ENCODE measurements around the gene UPF2.

Gene UPF2

DNA sequence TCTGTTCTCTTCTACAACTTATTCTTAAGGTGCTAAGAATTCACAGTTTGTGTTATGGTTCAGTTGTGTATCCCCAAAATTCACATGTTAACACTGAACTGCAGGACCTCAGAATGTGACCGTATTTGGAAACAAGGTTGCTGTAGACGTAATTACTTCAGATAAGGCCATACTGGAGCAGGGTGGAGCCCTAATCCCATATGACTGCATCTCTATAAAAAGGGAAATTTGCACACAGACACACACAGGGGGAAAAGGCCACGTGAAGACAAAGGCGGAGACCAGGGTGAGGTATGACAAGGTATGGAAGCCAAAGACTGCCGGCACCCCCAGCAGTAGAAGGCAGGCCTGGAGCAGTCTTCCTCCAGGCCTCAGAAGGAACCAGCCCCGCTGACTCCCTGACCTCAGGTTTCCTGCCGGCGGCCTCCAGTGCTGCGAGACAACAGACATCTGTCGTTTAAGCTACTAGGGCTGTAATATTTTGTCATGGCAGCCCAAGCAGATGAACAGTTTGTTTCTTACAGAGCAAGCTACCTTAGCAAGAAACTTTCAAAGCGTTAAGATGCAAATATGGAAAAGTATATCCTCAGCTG lies 120.7 kb downstream of the UPF2 start:
- ATAC-seq (ENCODE audit: insufficient read depth, low read depth) (no peak), DNase-seq (no peak)
- Histone ChIP-seq H3K79me2 (ENCODE audit: insufficient read depth, low read length) (no peaks in the 10 kb centered on the region), H3K36me3 (ENCODE audit: insufficient read depth, low read length) (peaks cover 56% of the 10 kb centered on the region), H3K9me3 (ENCODE audit: insufficient read depth, low read length, severe bottlenecking) (no peaks in the 10 kb centered on the region), H3K27ac (ENCODE audit: low read length) (no peak overlapping the region), H3K4me2 (ENCODE audit: insufficient read depth, low read length) (no peak overlapping the region), H3K9ac (ENCODE audit: low read depth, low read length) (no peak overlapping the region), H3K27me3 (ENCODE audit: insufficient read depth, low read length, poor library complexity) (no peaks in the 10 kb centered on the region), H3K4me3 (ENCODE audit: low read depth in 1 of 2, low read length in 2 of 2) (no peak overlapping the region), H4K20me1 (ENCODE audit: insufficient read depth, low read length) (no peaks in the 10 kb centered on the region), H3K4me1 (ENCODE audit: insufficient read depth, low read length) (no peaks in the 10 kb centered on the region), H2AFZ (ENCODE audit: low read depth, low read length) (no peak overlapping the region)
- TF ChIP-seq EZH2 (IDR thresholded peaks at IDR 0.05; ENCODE audit: borderline replicate concordance, low read depth, low read length, severe bottlenecking): no peak
- TF ChIP-seq, protein P1, sequence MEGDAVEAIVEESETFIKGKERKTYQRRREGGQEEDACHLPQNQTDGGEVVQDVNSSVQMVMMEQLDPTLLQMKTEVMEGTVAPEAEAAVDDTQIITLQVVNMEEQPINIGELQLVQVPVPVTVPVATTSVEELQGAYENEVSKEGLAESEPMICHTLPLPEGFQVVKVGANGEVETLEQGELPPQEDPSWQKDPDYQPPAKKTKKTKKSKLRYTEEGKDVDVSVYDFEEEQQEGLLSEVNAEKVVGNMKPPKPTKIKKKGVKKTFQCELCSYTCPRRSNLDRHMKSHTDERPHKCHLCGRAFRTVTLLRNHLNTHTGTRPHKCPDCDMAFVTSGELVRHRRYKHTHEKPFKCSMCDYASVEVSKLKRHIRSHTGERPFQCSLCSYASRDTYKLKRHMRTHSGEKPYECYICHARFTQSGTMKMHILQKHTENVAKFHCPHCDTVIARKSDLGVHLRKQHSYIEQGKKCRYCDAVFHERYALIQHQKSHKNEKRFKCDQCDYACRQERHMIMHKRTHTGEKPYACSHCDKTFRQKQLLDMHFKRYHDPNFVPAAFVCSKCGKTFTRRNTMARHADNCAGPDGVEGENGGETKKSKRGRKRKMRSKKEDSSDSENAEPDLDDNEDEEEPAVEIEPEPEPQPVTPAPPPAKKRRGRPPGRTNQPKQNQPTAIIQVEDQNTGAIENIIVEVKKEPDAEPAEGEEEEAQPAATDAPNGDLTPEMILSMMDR (IDR thresholded peaks at IDR 0.05; ENCODE audit: borderline replicate concordance, extremely low read depth, low read length, poor library complexity, severe bottlenecking): no peak

DNA sequence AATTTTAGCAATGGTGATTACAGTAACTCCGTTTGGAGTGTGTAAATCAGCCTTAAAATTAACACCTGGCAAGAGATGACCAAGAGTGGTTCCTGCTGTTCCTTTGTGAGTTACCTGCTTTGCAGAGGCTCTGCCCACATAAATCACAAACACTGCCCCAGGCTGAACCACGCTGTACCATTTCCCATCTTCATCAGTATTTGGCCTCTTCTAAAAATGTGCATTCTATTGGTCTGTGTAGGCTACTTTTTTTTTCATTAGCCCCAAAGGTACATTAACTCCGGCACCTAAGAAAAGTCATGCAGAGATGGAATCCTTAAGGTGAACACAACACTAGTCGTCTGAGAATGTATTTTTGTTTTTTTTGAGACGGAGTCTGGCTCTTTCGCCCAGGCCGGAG lies 123.3 kb downstream of the UPF2 start:
- Histone ChIP-seq H3K9ac (ENCODE audit: low read depth, low read length) (no peak overlapping the region), H4K20me1 (ENCODE audit: insufficient read depth, low read length) (no peaks in the 10 kb centered on the region), H3K27me3 (ENCODE audit: insufficient read depth, low read length, poor library complexity) (no peaks in the 10 kb centered on the region), H2AFZ (ENCODE audit: low read depth, low read length) (no peak overlapping the region), H3K4me1 (ENCODE audit: insufficient read depth, low read length) (no peaks in the 10 kb centered on the region), H3K4me3 (ENCODE audit: low read depth in 1 of 2, low read length in 2 of 2) (no peak overlapping the region), H3K4me2 (ENCODE audit: insufficient read depth, low read length) (no peak overlapping the region), H3K9me3 (ENCODE audit: insufficient read depth, low read length, severe bottlenecking) (no peaks in the 10 kb centered on the region), H3K27ac (ENCODE audit: low read length) (no peak overlapping the region), H3K79me2 (ENCODE audit: insufficient read depth, low read length) (no peaks in the 10 kb centered on the region), H3K36me3 (ENCODE audit: insufficient read depth, low read length) (peaks cover 36% of the 10 kb centered on the region)
- no peak for ATAC-seq (ENCODE audit: insufficient read depth, low read depth)
- no peak for DNase-seq
- no peak for TF ChIP-seq EZH2 (IDR thresholded peaks at IDR 0.05; ENCODE audit: borderline replicate concordance, low read depth, low read length, severe bottlenecking)
- TF ChIP-seq, protein P1 (IDR thresholded peaks at IDR 0.05; ENCODE audit: borderline replicate concordance, extremely low read depth, low read length, poor library complexity, severe bottlenecking): no peak

DNA sequence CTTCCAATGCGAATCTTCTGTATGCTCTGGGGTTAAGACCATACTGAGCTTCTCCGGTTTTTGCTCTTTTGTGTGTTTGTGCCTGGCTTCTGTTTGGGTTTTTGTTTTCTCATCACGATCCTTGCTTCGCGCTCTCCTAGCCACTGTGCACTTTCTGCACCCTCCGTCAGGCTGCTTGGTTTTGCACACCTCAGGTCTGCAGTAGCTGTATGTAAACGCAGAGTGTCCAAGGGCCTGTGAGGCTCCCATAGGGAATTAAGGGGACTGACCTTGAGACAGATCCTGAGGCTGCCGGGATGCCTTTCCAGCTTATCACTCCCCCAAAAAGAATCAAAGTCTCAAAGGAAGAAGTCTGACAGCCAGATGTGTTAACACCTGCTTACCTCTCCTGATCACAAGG lies 124.2 kb downstream of the UPF2 start:
- peaks cover 36% of the 10 kb centered on the region for H3K36me3 ChIP-seq (ENCODE audit: insufficient read depth, low read length)
- no peak for TF ChIP-seq EZH2 (IDR thresholded peaks at IDR 0.05; ENCODE audit: borderline replicate concordance, low read depth, low read length, severe bottlenecking)
- TF ChIP-seq, protein P1 (IDR thresholded peaks at IDR 0.05; ENCODE audit: borderline replicate concordance, extremely low read depth, low read length, poor library complexity, severe bottlenecking): no peak
- no peak for DNase-seq
- no peaks in the 10 kb centered on the region for H3K27me3 ChIP-seq (ENCODE audit: insufficient read depth, low read length, poor library complexity)
- no peaks in the 10 kb centered on the region for H3K4me1 ChIP-seq (ENCODE audit: insufficient read depth, low read length)
- H3K79me2 ChIP-seq (ENCODE audit: insufficient read depth, low read length): no peaks in the 10 kb centered on the region
- no peak for ATAC-seq (ENCODE audit: insufficient read depth, low read depth)
- no peak overlapping the region for H3K4me2 ChIP-seq (ENCODE audit: insufficient read depth, low read length)
- no peaks in the 10 kb centered on the region for H3K9me3 ChIP-seq (ENCODE audit: insufficient read depth, low read length, severe bottlenecking)
- H3K27ac ChIP-seq (ENCODE audit: low read length): no peak overlapping the region
- H2AFZ ChIP-seq (ENCODE audit: low read depth, low read length): no peak overlapping the region
- no peak overlapping the region for H3K4me3 ChIP-seq (ENCODE audit: low read depth in 1 of 2, low read length in 2 of 2)
- H4K20me1 ChIP-seq (ENCODE audit: insufficient read depth, low read length): no peaks in the 10 kb centered on the region
- no peak overlapping the region for H3K9ac ChIP-seq (ENCODE audit: low read depth, low read length)

Measured in DND-41 (cell line).